Inflammatory macrophage treated with lipopolysaccharide for 1 hour (primary cell): ENCODE measurements around the gene SPACA4.
A peak's percentile ranks its signal among the peaks of the same experiment; 100 is the strongest.

Source experiments
- DNase-seq, 2 donors: peaks; one replicate each; pipeline ENCODE4 v3.0.0-alpha.2; 2020 to 2022

SPACA4 gene

GRCh38 chr19:48598996-48599700 lies 7.4 kb upstream of the SPACA4 start:
- no peak for DNase-seq

GRCh38 chr19:48600679-48601417 lies 5.7 kb upstream of the SPACA4 start:
- no peak for DNase-seq

GRCh38 chr19:48603001-48603400 lies 3.5 kb upstream of the SPACA4 start:
- DNase-seq = no peak

- DNase-seq = no peak
These were observed 3.1 kb upstream of the SPACA4 start for GRCh38 chr19:48603449-48603848.

- DNase-seq = no peak
These were observed 2.7 kb upstream of the SPACA4 start for GRCh38 chr19:48603850-48604249.

- no peak for DNase-seq
These were observed 815 bp downstream of the SPACA4 start for GRCh38 chr19:48607359-48607755.

GRCh38 chr19:48608798-48609263 lies 2.3 kb downstream of the SPACA4 start:
- peak; percentile 61 to 66 for DNase-seq

- no peak for DNase-seq
These were observed 3.1 kb downstream of the SPACA4 start for GRCh38 chr19:48609571-48610108.

- no peak for DNase-seq
These were observed 5.3 kb downstream of the SPACA4 start for GRCh38 chr19:48611872-48612271.

GRCh38 chr19:48613024-48613851 lies 6.7 kb downstream of the SPACA4 start:
- DNase-seq = no peak

GRCh38 chr19:48613852-48614435 lies 7.4 kb downstream of the SPACA4 start:
- no peak for DNase-seq

GRCh38 chr19:48614436-48615230 lies 8.1 kb downstream of the SPACA4 start, which contains the start of gene FAM83E:
TSS of gene FAM83E (minus strand) at chr19:48615076. CDS start at chr19:48613372, 1,704 bp downstream.
- no peak for DNase-seq

- no peak for DNase-seq
These were observed 8.9 kb downstream of the SPACA4 start for GRCh38 chr19:48615231-48616040.

- DNase-seq = no peak
These were observed 9.5 kb downstream of the SPACA4 start for GRCh38 chr19:48616041-48616436.

- DNase-seq = no peak
These were observed 10.0 kb downstream of the SPACA4 start for GRCh38 chr19:48616491-48617056.

- DNase-seq = no peak
These were observed 10.8 kb downstream of the SPACA4 start for GRCh38 chr19:48617146-48617937.

- DNase-seq = no peak
These were observed 11.9 kb downstream of the SPACA4 start for GRCh38 chr19:48618278-48618915.

GRCh38 chr19:48618916-48619691 lies 12.6 kb downstream of the SPACA4 start, which contains the start of the genes RPL18 and SPHK2:
TSS of gene RPL18 (minus strand) at chr19:48619178. CDS start at chr19:48619143, 35 bp downstream.
TSS of gene SPHK2 (plus strand) at chr19:48619506. CDS start at chr19:48620515, 1,009 bp downstream.
- DNase-seq = peak; percentile 98 to 99
